ENCODE results near the gene DIS3L2.
"Not testable (repeated sequence)": the region's sequence is repeated elsewhere in the genome, so short reads cannot be mapped to it uniquely, and the experiment has no call there.

The DIS3L2 gene

DNA sequence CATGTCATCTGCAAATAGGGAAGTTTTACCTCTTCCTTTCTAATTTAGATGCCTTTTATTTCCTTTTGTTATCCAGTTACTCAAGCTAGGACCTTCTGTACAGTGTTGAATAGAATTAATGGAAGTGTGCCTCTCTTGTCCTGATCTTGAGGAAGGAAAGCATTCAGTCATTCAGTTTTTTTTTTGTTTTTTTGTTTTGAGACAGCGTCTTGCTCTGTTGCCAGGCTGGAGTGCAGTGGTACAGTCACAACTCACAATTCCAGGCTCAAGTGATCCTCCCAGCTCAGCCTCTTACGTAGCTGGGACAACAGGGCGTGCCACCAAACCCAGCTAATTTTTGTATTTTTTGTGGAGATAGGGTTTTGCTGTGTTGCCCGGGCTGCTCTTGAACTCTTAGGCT is 213.1 kb downstream of the DIS3L2 start:
- Histone ChIP-seq H3K9ac (ENCODE audit: low read length) (no peak overlapping the region), H3K27ac (ENCODE audit: low read length) (no peak overlapping the region), H3K79me2 (ENCODE audit: low read length) (no peaks in the 10 kb centered on the region), H3K9me3 (ENCODE audit: insufficient read depth, low read length) (no peaks in the 10 kb centered on the region), H3K27me3 (ENCODE audit: low read depth, low read length) (no peaks in the 10 kb centered on the region), H3K4me2 (ENCODE audit: low read length) (no peak overlapping the region), H3K4me3 (ENCODE audit: low read length) (no peak overlapping the region), H3K36me3 (replicated peaks; ENCODE audit: low read depth, low read length) (no peaks in the 10 kb centered on the region), H2AFZ (ENCODE audit: low read depth, low read length) (no peak overlapping the region), H4K20me1 (ENCODE audit: insufficient read depth, low read length) (no peaks in the 10 kb centered on the region), H3K4me1 (ENCODE audit: low read length) (no peaks in the 10 kb centered on the region)
- TF ChIP-seq EZH2phosphoT487 (IDR thresholded peaks at IDR 0.05; ENCODE audit: low read depth) = no peak
- TF ChIP-seq, protein P1, sequence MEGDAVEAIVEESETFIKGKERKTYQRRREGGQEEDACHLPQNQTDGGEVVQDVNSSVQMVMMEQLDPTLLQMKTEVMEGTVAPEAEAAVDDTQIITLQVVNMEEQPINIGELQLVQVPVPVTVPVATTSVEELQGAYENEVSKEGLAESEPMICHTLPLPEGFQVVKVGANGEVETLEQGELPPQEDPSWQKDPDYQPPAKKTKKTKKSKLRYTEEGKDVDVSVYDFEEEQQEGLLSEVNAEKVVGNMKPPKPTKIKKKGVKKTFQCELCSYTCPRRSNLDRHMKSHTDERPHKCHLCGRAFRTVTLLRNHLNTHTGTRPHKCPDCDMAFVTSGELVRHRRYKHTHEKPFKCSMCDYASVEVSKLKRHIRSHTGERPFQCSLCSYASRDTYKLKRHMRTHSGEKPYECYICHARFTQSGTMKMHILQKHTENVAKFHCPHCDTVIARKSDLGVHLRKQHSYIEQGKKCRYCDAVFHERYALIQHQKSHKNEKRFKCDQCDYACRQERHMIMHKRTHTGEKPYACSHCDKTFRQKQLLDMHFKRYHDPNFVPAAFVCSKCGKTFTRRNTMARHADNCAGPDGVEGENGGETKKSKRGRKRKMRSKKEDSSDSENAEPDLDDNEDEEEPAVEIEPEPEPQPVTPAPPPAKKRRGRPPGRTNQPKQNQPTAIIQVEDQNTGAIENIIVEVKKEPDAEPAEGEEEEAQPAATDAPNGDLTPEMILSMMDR (IDR thresholded peaks at IDR 0.05; ENCODE audit: low read depth, low read length) = no peak

DNA sequence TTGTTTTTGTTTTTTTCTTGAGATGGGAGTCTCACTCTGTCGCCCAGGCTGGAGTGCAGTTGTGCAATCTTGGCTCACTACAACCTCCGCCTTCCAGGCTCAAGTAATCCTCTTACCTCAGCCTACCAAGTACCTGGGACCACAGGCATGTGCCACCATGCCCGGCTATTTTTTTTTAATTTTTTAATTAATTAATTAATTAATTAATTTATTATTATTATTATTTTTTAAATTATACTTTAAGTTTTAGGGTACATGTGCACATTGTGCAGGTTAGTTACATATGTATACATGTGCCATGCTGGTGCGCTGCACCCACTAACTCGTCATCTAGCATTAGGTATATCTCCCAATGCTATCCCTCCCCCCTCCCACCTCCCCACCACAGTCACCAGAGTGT is 215.1 kb downstream of the DIS3L2 start:
- H3K9ac ChIP-seq (ENCODE audit: low read length); H3K27ac ChIP-seq (ENCODE audit: low read length); H4K20me1 ChIP-seq (ENCODE audit: insufficient read depth, low read length); H3K9me3 ChIP-seq (ENCODE audit: insufficient read depth, low read length); H3K27me3 ChIP-seq (ENCODE audit: low read depth, low read length); H2AFZ ChIP-seq (ENCODE audit: low read depth, low read length); H3K36me3 ChIP-seq (replicated peaks; ENCODE audit: low read depth, low read length); H3K4me1 ChIP-seq (ENCODE audit: low read length); H3K4me3 ChIP-seq (ENCODE audit: low read length); H3K79me2 ChIP-seq (ENCODE audit: low read length); H3K4me2 ChIP-seq (ENCODE audit: low read length): not testable (repeated sequence)

DNA sequence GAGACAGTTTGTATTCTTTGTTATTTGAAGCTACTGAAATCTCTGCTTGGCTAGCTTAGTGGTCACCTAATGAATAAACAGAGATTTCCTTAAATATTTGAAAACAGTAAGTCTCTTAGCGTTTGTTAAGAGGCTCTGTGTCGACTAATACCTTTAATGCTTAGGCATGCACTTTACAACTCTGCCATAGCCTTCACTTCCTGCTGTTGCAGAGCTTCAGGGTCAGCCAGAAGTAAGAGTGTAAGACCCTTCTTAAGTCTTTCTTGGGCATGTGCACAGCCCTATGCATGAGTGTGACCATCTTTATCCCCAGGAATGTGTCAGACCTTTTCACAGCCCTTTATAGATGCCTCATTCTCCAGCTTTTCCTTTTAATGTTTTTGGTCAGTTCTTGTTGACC is 221.8 kb downstream of the DIS3L2 start:
- Histone ChIP-seq H3K27ac (ENCODE audit: low read length) (no peak overlapping the region), H3K79me2 (ENCODE audit: low read length) (no peaks in the 10 kb centered on the region), H4K20me1 (ENCODE audit: insufficient read depth, low read length) (no peaks in the 10 kb centered on the region), H2AFZ (ENCODE audit: low read depth, low read length) (no peak overlapping the region), H3K27me3 (ENCODE audit: low read depth, low read length) (no peaks in the 10 kb centered on the region), H3K9me3 (ENCODE audit: insufficient read depth, low read length) (no peaks in the 10 kb centered on the region), H3K9ac (ENCODE audit: low read length) (no peak overlapping the region), H3K4me1 (ENCODE audit: low read length) (peaks cover 7% of the 10 kb centered on the region), H3K36me3 (replicated peaks; ENCODE audit: low read depth, low read length) (no peaks in the 10 kb centered on the region), H3K4me3 (ENCODE audit: low read length) (no peak overlapping the region), H3K4me2 (ENCODE audit: low read length) (no peak overlapping the region)
- TF ChIP-seq EZH2phosphoT487 (IDR thresholded peaks at IDR 0.05; ENCODE audit: low read depth) = no peak
- TF ChIP-seq, protein P1 (IDR thresholded peaks at IDR 0.05; ENCODE audit: low read depth, low read length) = no peak

DNA sequence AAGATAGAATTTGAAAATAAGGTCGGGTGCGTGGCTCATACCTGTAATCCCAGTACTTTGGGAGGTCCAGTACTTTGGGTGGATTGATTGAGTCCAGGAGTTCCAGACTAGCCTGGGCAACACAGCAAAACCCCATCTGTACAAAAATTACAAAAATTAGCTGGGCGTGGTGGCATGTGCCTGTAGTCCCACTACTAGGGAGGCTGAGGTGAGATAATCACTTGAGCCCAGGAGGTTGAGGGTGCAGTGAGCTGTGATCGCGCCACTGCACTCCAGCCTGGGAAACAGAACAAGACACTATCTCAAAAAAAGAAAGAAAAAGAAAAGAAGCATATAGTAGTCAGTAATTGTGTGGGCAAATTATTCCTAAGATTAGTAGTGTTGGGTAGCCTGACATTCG is 222.8 kb downstream of the DIS3L2 start:
- Histone ChIP-seq H3K27me3 (ENCODE audit: low read depth, low read length) (no peaks in the 10 kb centered on the region), H3K4me3 (ENCODE audit: low read length) (no peak overlapping the region), H3K27ac (ENCODE audit: low read length) (no peak overlapping the region), H3K9ac (ENCODE audit: low read length) (no peak overlapping the region), H4K20me1 (ENCODE audit: insufficient read depth, low read length) (no peaks in the 10 kb centered on the region), H3K9me3 (ENCODE audit: insufficient read depth, low read length) (no peaks in the 10 kb centered on the region), H3K4me2 (ENCODE audit: low read length) (no peak overlapping the region), H3K79me2 (ENCODE audit: low read length) (no peaks in the 10 kb centered on the region), H2AFZ (ENCODE audit: low read depth, low read length) (no peak overlapping the region), H3K36me3 (replicated peaks; ENCODE audit: low read depth, low read length) (no peaks in the 10 kb centered on the region), H3K4me1 (ENCODE audit: low read length) (peaks cover 7% of the 10 kb centered on the region)
- TF ChIP-seq EZH2phosphoT487 (IDR thresholded peaks at IDR 0.05; ENCODE audit: low read depth) = no peak
- TF ChIP-seq, protein P1 (IDR thresholded peaks at IDR 0.05; ENCODE audit: low read depth, low read length) = no peak

- Histone ChIP-seq H3K36me3 (replicated peaks; ENCODE audit: low read depth, low read length) (peaks cover 8% of the 10 kb centered on the region), H3K27ac (ENCODE audit: low read length) (no peak overlapping the region), H3K4me1 (ENCODE audit: low read length) (no peaks in the 10 kb centered on the region), H3K4me2 (ENCODE audit: low read length) (no peak overlapping the region), H3K79me2 (ENCODE audit: low read length) (no peaks in the 10 kb centered on the region), H3K4me3 (ENCODE audit: low read length) (no peak overlapping the region), H3K9me3 (ENCODE audit: insufficient read depth, low read length) (no peaks in the 10 kb centered on the region; the same call in 1 of the 2 replicates), H3K9ac (ENCODE audit: low read length) (no peak overlapping the region), H3K27me3 (ENCODE audit: low read depth, low read length) (no peaks in the 10 kb centered on the region), H2AFZ (ENCODE audit: low read depth, low read length) (no peak overlapping the region), H4K20me1 (ENCODE audit: insufficient read depth, low read length) (no peaks in the 10 kb centered on the region)
- TF ChIP-seq, protein P1 (IDR thresholded peaks at IDR 0.05; ENCODE audit: low read depth, low read length) = no peak
- no peak for TF ChIP-seq EZH2phosphoT487 (IDR thresholded peaks at IDR 0.05; ENCODE audit: low read depth)
Observed at GRCh38 chr2:232190796-232191195, 229.3 kb downstream of the DIS3L2 start.

Data from OCI-LY3 (cell line).